Activated CD4-positive, alpha-beta T cell treated with anti-CD3 and anti-CD28 coated beads, Interleukin-2, amount 10 ng/mL, durations not matched to agents 7 days and 5 days (primary cell): ENCODE data around the gene RAD23B. TPM values are rescaled to one million over a fixed set of nuclear protein-coding genes. Genes with fewer than 3 reads are reported as not detected.

Experiments
- CTCF ChIA-PET: fragments of 350-600 bp; sonication (Branson Sonifier 250); formaldehyde crosslinking; loops from one replicate; lab custom pipeline; 2021; ENCODE audit warnings: antibody characterized with exemption; lab: Charles Lee
- POLR2A ChIA-PET: fragments of 350-600 bp; sonication (Branson Sonifier 250); formaldehyde crosslinking; loops from one replicate; lab custom pipeline; 2021; ENCODE audit warnings: antibody characterized with exemption; lab: Charles Lee
- DNase-seq: peaks from one replicate; pipeline ENCODE4 v3.0.0-alpha.2; 2020
- H3K27ac Mint-ChIP-seq: one replicate; pipeline ENCODE4 v1.8.0; 2021; ENCODE audit warnings: mild to moderate bottlenecking, moderate library complexity, mixed read lengths
- H3K27me3 Mint-ChIP-seq: one replicate; pipeline ENCODE4 v1.8.0; 2021; ENCODE audit warnings: mixed read lengths
- H3K36me3 Mint-ChIP-seq: one replicate; pipeline ENCODE4 v1.8.0; 2021; ENCODE audit warnings: low read depth, mixed read lengths
- H3K4me1 Mint-ChIP-seq: one replicate; pipeline ENCODE4 v1.8.0; 2021; ENCODE audit warnings: mixed read lengths
- H3K4me3 Mint-ChIP-seq: one replicate; pipeline ENCODE4 v1.8.0; 2021; ENCODE audit warnings: mild to moderate bottlenecking, moderate library complexity, mixed read lengths
- H3K9me3 Mint-ChIP-seq: one replicate; pipeline ENCODE4 v1.8.0; 2021; ENCODE audit warnings: mixed read lengths
- total RNA-seq, 2 experiments: library from RNA; stranded (reverse); gene quantifications; one replicate each; pipeline ENCODE4 v1.2.3, GENCODE V29; 2021

Gene RAD23B
- total RNA-seq: 100 to 1,000 TPM in 1 of 2 experiments, 10 to 100 TPM in 1; 89.7 to 116 TPM

DNA sequence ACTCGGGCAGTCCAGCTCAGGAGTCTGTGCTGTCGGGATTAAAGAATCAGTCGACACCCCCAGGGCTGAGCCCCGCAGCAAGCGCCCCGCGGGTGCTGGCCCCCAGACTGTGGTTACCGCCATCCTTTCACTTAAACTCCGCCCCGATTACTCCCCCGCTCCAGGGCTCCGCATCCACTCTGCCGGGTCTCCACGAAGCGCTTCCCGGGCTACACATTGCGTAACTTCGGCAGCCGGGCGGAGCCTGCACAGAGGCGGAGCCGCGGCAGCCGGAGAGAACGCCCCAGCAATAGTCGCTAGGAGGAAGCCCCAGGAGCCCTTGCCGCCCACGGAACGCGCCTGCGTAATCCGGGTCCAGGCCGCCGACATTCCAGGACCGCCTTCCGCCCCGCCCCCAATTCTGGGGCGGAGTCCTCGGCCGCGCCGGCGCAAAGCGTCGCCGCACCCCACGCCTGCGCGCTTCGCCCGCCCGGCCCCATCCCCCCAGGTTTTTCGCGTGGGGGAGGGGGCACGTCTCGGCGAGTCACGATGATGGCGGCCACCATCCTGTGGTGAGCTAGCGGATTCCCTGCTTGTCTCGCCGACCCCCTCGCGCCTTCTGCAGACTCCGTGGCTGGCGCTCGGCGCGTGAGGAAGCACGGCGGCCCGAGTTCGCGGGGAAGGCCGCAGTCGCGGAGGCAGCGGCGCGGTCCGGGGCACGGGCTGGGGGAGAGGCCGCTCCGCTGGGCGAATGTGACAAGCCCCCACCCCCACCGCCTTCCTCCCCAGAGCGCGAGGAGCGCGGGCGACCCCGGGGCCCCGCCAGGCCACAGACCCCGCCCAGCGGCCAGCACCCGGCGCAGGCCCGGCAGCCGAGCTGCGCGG, at the start of gene RAD23B:
Gene RAD23B, plus strand, starts transcription at position 521 of the 864 bp plus-strand sequence. CDS start 351 bp downstream, outside the sequence.
- Mint-ChIP-seq H3K4me3 (peak within 1 kb of the TSS; percentile 89), H3K36me3 (peaks cover 17% of the 10 kb centered on the region), H3K27me3 (peaks cover 8% of the 10 kb centered on the region), H3K9me3 (no peaks in the 10 kb centered on the region), H3K27ac (peak within 1 kb of the TSS; percentile 93), H3K4me1 (peaks cover 45% of the 10 kb centered on the region)
- POLR2A ChIA-PET: interaction anchor here (0.5 kb wide), 1 partner anchor 25 kb away, joined by 5 read pairs; no protein-coding TSS in a partner anchor
- CTCF ChIA-PET: interaction anchor here (1.5 to 1.6 kb wide), 2 partner anchors 22 to 23 kb away, joined by 4 to 5 read pairs; no protein-coding TSS in a partner anchor
- peak; percentile 97 for DNase-seq

GRCh38 chr9:107235765-107236442, 47.2 kb upstream of the RAD23B start:
- POLR2A ChIA-PET: no interaction called here
- Mint-ChIP-seq H3K9me3 (no peaks in the 10 kb centered on the region), H3K27me3 (peaks cover 14% of the 10 kb centered on the region), H3K36me3 (no peaks in the 10 kb centered on the region), H3K27ac (no peak overlapping the region), H3K4me3 (no peak overlapping the region), H3K4me1 (no peaks in the 10 kb centered on the region)
- no peak for DNase-seq
- CTCF ChIA-PET: interaction anchor here (0.6 to 1.5 kb wide), 3 partner anchors 25 to 264 kb away, joined by 3 to 5 read pairs (median 3); no protein-coding TSS in a partner anchor

DNA sequence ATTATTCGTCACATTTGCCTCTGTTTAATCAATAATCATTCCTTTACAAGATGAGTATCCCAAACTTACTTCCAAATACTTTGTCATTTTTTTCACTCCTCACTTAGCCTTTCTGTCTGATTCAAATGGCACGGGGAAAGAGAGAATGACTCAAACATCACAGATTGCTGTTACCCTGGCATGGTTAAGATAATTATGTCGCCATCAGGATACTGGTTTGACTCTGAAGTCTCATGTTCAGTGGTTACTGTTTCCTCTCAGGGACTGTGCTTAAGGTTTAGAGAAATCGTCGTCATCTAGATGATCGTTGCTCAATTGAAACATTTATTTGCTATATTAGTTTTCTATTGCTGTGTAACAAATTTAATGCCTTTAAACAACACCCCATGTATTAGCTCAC, 45.2 kb upstream of the RAD23B start:
- Mint-ChIP-seq H3K9me3 (no peaks in the 10 kb centered on the region), H3K4me3 (no peak overlapping the region), H3K4me1 (peaks cover 2% of the 10 kb centered on the region), H3K36me3 (no peaks in the 10 kb centered on the region), H3K27ac (no peak overlapping the region), H3K27me3 (peaks cover 4% of the 10 kb centered on the region)
- DNase-seq: no peak
- CTCF ChIA-PET: interaction anchor here (1.0 kb wide), 1 partner anchor 111 kb away, joined by 3 read pairs; no protein-coding TSS in a partner anchor
- POLR2A ChIA-PET: no interaction called here

- no peak for DNase-seq
- H3K36me3 Mint-ChIP-seq: no peaks in the 10 kb centered on the region
- ChIA-PET POLR2A (no interaction called here), CTCF (interaction anchor here (0.6 to 1.2 kb wide), 2 partner anchors 17 to 101 kb away, joined by 3 read pairs; no protein-coding TSS in a partner anchor)
- H3K27me3 Mint-ChIP-seq: peaks cover 4% of the 10 kb centered on the region
- H3K27ac Mint-ChIP-seq: no peak overlapping the region
- H3K4me3 Mint-ChIP-seq: no peak overlapping the region
- peaks cover 11% of the 10 kb centered on the region for H3K4me1 Mint-ChIP-seq
- H3K9me3 Mint-ChIP-seq: no peaks in the 10 kb centered on the region
Measured at GRCh38 chr9:107239474-107239873, 43.6 kb upstream of the RAD23B start.

DNA sequence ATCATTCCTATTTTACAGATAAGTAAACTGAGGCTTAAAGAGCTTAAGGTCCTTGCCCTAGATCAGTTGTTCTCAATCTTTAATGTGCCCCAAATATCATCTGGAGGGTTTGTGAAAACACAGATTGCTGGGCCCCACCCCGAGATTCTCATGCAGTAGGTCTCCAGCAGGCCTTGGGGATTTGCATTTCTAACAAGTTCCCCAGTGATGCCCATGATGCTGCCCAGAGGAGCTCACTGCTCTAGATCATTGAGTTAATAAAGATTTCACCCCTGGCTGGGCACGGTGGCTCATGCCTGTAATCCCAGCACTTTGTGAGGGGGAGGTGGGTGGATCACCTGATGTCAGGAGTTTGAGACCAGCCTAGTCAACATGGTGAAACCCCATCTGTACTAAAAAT, 42.8 kb upstream of the RAD23B start:
- Mint-ChIP-seq H3K9me3 (no peaks in the 10 kb centered on the region), H3K4me1 (peaks cover 11% of the 10 kb centered on the region), H3K36me3 (no peaks in the 10 kb centered on the region), H3K27ac (no peak overlapping the region), H3K27me3 (peaks cover 4% of the 10 kb centered on the region), H3K4me3 (no peak overlapping the region)
- CTCF ChIA-PET: interaction anchor here (0.6 to 1.2 kb wide), 3 partner anchors 15 to 100 kb away, joined by 3 read pairs; no protein-coding TSS in a partner anchor
- DNase-seq: no peak
- POLR2A ChIA-PET: no interaction called here

DNA sequence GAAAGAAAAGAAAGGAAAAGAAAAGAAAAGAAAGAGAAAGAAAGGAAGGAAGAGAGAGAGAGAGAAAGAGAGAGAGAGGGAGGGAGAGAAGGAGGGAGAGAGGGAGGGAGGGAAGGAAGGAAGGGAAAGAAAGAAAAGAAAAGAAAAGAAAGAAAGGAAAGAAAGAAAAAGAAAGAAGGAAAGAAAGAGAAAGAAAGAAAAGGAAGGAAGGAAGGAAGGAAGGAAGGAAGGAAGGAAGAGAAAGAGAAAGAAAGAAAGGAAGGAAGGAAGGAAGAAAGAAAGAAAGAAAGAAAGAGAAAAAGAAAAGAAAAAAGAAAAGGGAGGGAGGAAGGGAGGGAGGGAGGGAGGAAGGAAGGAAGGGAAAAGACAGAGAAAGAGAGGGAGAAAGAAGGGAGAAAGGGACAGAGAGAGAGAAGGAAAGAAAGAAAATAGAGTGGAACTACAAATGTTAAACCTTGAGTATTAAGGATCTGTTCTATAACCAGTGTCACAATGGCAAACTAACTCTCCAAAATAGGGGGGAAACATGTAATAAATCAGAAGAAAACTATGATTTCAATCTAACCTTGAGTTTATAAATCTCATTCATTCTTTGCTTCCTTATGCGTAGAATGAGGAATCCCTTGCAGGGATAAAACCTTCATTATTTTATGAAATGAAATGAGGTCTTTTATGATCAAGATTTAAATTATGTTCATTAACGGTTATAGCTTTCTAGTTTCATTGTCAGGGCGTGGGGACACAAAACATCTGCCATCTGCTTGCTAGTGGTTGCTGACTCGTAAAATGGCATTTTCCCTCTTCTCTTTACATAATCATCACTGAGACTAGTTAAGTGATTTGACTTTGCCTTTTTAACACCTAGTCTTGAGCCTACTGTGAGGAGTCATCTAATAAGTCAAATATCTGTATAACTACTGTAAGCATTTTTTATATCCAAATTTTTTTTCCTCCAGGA, 40.7 kb upstream of the RAD23B start:
- no peak overlapping the region for H3K4me3 Mint-ChIP-seq
- no peaks in the 10 kb centered on the region for H3K36me3 Mint-ChIP-seq
- peaks cover 4% of the 10 kb centered on the region for H3K27me3 Mint-ChIP-seq
- H3K9me3 Mint-ChIP-seq: peaks cover 2% of the 10 kb centered on the region
- no peak for DNase-seq
- H3K4me1 Mint-ChIP-seq: peaks cover 23% of the 10 kb centered on the region
- H3K27ac Mint-ChIP-seq: no peak overlapping the region
- POLR2A ChIA-PET: no interaction called here
- CTCF ChIA-PET: interaction anchor here (0.6 to 0.7 kb wide), 2 partner anchors 10 to 99 kb away, joined by 3 read pairs; no protein-coding TSS in a partner anchor

DNA sequence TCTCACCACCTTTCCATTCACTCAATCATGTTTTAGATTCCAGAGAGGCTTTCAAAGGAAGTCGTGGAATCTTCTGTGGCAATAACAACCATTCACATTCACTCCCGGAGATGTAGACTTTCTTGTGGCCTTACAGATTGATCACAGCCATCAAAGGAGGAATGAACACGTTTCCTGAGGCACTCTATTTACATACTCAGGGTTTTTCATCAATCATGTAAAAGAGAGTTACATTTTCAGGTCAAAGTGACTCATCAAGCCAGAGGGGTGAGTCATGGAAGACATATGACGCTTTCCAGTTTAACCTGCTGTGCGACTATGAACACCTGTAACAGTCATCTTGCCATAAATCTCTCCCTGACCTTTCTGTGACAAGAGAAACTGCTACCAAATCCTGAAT, 39.3 kb upstream of the RAD23B start:
- Mint-ChIP-seq H3K4me1 (peaks cover 23% of the 10 kb centered on the region), H3K9me3 (peaks cover 2% of the 10 kb centered on the region), H3K36me3 (no peaks in the 10 kb centered on the region), H3K4me3 (no peak overlapping the region), H3K27ac (no peak overlapping the region), H3K27me3 (peaks cover 4% of the 10 kb centered on the region)
- DNase-seq: peak; percentile 22
- ChIA-PET CTCF (no interaction called here), POLR2A (no interaction called here)

DNA sequence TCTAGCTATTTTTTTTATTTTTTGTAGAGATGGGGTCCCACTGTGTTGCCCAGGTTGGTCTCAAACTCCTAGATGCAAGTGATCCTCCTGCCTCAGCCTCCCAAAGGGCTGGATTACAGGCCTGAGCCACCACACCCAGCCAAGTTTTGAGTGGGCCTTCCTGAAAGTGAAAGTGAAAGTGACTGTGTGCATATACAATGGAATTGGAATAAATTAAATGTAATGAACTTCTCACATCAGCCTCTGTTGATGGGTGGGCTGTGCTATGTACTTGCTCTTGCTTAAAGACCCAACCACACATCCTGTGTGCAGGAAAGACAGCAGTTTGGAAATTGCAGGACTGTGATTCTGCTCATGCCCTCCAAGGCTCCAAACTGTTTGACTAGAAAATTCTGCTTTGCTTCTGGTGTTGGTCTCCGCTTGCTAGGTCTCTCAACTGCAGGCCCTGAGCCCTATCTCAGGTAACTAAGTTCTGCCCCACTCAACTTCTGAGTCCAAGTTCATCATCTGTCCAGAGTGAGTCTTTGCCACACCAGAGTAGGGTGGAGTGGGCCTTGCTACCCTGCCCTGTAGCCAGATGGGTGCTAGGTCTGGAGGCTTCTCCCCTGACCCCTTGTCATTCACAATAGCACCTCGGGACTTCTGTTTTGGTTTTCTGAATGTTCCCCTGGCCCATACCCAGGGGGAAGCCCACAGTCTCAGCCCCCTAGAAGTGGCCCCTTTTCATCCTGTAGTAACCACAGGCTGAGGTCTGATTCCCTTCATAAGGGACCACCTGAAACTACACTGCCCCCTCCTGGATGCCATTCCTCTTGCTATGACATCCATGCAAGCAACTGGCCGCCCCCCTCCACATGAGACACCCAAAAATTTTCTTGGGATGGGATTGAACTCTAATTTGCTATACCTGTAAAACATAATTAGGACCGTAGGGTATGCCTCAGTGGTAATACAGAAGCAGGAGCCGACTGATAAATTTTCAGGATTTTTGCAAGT, 36.5 kb upstream of the RAD23B start:
- CTCF ChIA-PET: no interaction called here
- Mint-ChIP-seq H3K27ac (peak overlapping the region; percentile 78), H3K4me3 (no peak overlapping the region), H3K36me3 (no peaks in the 10 kb centered on the region), H3K27me3 (no peaks in the 10 kb centered on the region), H3K9me3 (peaks cover 2% of the 10 kb centered on the region), H3K4me1 (peaks cover 23% of the 10 kb centered on the region)
- POLR2A ChIA-PET: no interaction called here
- peak; percentile 27 for DNase-seq

DNA sequence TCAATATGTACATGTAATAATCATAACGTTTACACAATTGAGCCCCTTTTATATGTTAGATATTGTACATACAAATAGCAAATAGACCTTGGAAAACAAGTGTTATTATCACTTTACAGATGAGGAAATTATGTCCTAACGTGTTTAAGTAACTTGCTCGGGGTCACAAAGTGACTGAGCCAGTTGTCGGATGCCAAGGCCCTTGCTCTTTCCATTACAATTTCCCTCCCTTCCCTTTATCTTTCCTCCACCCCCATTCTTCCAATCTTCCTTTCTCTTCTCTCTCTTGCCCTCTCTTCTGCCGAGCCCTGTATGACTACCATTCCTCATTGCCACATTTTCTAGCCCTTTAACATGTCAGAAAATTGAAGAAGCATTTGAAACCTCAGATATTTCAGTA, 34.4 kb upstream of the RAD23B start:
- no peak overlapping the region for H3K4me3 Mint-ChIP-seq
- ChIA-PET CTCF (no interaction called here), POLR2A (no interaction called here)
- H3K4me1 Mint-ChIP-seq: peaks cover 19% of the 10 kb centered on the region
- H3K27ac Mint-ChIP-seq: no peak overlapping the region
- no peak for DNase-seq
- H3K36me3 Mint-ChIP-seq: no peaks in the 10 kb centered on the region
- peaks cover 2% of the 10 kb centered on the region for H3K9me3 Mint-ChIP-seq
- H3K27me3 Mint-ChIP-seq: peaks cover 13% of the 10 kb centered on the region

GRCh38 chr9:107249131-107249533, 33.9 kb upstream of the RAD23B start:
- CTCF ChIA-PET: interaction anchor here (0.5 kb wide), 1 partner anchor 17 kb away, joined by 3 read pairs; no protein-coding TSS in a partner anchor
- Mint-ChIP-seq H3K9me3 (peaks cover 2% of the 10 kb centered on the region), H3K27ac (no peak overlapping the region), H3K4me3 (no peak overlapping the region), H3K36me3 (no peaks in the 10 kb centered on the region), H3K4me1 (peaks cover 15% of the 10 kb centered on the region), H3K27me3 (peaks cover 13% of the 10 kb centered on the region)
- POLR2A ChIA-PET: no interaction called here
- no peak for DNase-seq

DNA sequence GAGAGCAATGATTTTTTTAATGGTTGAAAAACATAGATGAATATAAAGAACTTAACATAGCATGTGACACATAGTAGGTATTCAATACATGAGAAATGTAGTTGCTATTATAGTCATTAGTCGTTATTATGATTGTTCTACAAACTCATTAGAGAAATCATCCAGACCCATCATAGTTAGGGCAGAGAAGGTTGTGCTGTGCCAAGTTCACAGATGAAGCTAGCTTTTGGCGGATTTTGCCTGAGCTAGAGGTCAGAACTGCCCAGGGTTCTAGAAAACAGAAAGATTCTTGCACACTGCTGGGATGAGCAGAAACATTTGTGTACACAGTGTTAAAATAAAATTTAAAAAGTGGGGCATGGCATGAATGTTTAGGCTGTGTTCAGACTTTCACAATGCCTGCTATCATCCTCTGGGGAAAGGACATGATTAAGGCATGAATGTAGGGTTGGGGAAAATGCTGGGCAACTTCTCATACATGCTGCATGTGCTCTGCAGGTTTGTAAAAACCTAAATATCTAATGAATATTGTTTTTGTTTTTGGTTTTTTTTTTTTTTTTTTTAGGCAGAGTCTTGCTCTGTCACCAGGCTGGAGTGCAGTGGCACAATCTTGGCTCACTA, 33.3 kb upstream of the RAD23B start:
- H3K9me3 Mint-ChIP-seq: peaks cover 2% of the 10 kb centered on the region
- H3K36me3 Mint-ChIP-seq: no peaks in the 10 kb centered on the region
- POLR2A ChIA-PET: no interaction called here
- H3K27me3 Mint-ChIP-seq: peaks cover 13% of the 10 kb centered on the region
- peaks cover 12% of the 10 kb centered on the region for H3K4me1 Mint-ChIP-seq
- no peak overlapping the region for H3K4me3 Mint-ChIP-seq
- CTCF ChIA-PET: interaction anchor here (0.5 kb wide), 1 partner anchor 18 kb away, joined by 3 read pairs; no protein-coding TSS in a partner anchor
- no peak overlapping the region for H3K27ac Mint-ChIP-seq
- no peak for DNase-seq
